ENCODE results near the gene TAAR9. TPM values are rescaled to one million over a fixed set of nuclear protein-coding genes. Genes with fewer than 3 reads are reported as not detected.
A peak's percentile ranks its signal among the peaks of the same experiment; 100 is the strongest.

TAAR9 gene, protein sequence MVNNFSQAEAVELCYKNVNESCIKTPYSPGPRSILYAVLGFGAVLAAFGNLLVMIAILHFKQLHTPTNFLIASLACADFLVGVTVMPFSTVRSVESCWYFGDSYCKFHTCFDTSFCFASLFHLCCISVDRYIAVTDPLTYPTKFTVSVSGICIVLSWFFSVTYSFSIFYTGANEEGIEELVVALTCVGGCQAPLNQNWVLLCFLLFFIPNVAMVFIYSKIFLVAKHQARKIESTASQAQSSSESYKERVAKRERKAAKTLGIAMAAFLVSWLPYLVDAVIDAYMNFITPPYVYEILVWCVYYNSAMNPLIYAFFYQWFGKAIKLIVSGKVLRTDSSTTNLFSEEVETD
- total RNA-seq = not detected
- polyA plus RNA-seq (ENCODE audit: insufficient read depth in 1 of 8, insufficient read length in 8 of 8, low replicate concordance in 1 of 8) = not detected
- long read RNA-seq, donor 1 = 0 reads
- long read RNA-seq, donor 2 = 0 reads
- long read RNA-seq, donor 3 = 0 reads
- long read RNA-seq, donor 4 = 0 reads
- long read RNA-seq, donor 5 = 0 reads
- long read RNA-seq, donor 6 = 0 reads
- long read RNA-seq, donor 7 = 0 reads
- long read RNA-seq, donor 8 = 0 reads
- long read RNA-seq, donor 9 = 0 reads
- long read RNA-seq, donor 10 = 0 reads
- long read RNA-seq, donor 11 = 0 reads

- no peak within 1 kb of the TSS for H3K4me3 ChIP-seq (ENCODE audit: low read length)
- 85% methylated on average over 3 of the region's 4 CpGs for WGBS (ENCODE audit: insufficient coverage)
- H3K27me3 ChIP-seq (ENCODE audit: control insufficient read depth, insufficient read depth, low read length) = peaks cover 3% of the 10 kb centered on the region
These were observed at the start of gene TAAR9 for GRCh38 chr6:132537977-132538376. TAAR9 (plus strand) TSS chr6:132538277; CDS start chr6:132538290, 13 bp downstream.

GRCh38 chr6:132489376-132489775, 48.7 kb upstream of the TAAR9 start:
- Histone ChIP-seq H3K27me3 (ENCODE audit: control insufficient read depth, insufficient read depth, low read length) (no peaks in the 10 kb centered on the region), H3K27ac (ENCODE audit: low read length) (peak overlapping the region; percentile 15), H3K9me3 (replicated peaks; ENCODE audit: control insufficient read depth, low read depth, low read length) (no peaks in the 10 kb centered on the region), H3K4me1 (ENCODE audit: control insufficient read depth, insufficient read depth, low read length) (peaks cover 5% of the 10 kb centered on the region), H3K4me3 (ENCODE audit: low read length) (no peak overlapping the region), H3K36me3 (ENCODE audit: control insufficient read depth, insufficient read depth, low read length) (no peaks in the 10 kb centered on the region)
- DNase-seq = no peak
- no CpG with 5 or more reads among the region's 4 CpGs for WGBS (ENCODE audit: insufficient coverage)

More at GRCh38 chr6:132537977-132538376, at the start of gene TAAR9:
- Histone ChIP-seq H3K4me1 (ENCODE audit: control insufficient read depth, insufficient read depth, low read length) (no peaks in the 10 kb centered on the region), H3K9me3 (replicated peaks; ENCODE audit: control insufficient read depth, low read depth, low read length) (no peaks in the 10 kb centered on the region), H3K27ac (ENCODE audit: low read length) (no peak within 1 kb of the TSS), H3K36me3 (ENCODE audit: control insufficient read depth, insufficient read depth, low read length) (no peaks in the 10 kb centered on the region)
- no peak for DNase-seq

DNA sequence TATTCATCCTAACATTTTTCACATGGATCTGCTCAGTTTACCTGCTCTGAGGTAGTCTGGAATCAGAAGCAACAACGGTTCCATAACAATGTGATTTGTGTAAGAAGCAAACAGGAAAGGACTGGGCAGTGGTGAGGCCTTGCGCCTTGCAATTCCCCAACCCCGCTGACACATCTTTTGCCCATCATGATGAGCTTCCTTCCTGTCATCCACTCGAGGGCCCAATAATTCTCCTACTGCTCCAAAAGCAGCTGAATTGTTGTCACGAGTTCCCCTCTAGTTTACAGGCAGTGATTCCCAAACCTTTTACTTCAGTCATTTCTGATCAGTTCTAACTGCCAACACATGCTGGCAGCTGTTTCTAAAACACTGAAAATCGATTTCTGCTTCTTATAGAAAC, 48.1 kb upstream of the TAAR9 start:
- Histone ChIP-seq H3K27me3 (ENCODE audit: control insufficient read depth, insufficient read depth, low read length) (no peaks in the 10 kb centered on the region), H3K27ac (ENCODE audit: low read length) (peak overlapping the region; percentile 49), H3K4me3 (ENCODE audit: low read length) (no peak overlapping the region), H3K36me3 (ENCODE audit: control insufficient read depth, insufficient read depth, low read length) (no peaks in the 10 kb centered on the region), H3K9me3 (replicated peaks; ENCODE audit: control insufficient read depth, low read depth, low read length) (no peaks in the 10 kb centered on the region), H3K4me1 (ENCODE audit: control insufficient read depth, insufficient read depth, low read length) (peaks cover 5% of the 10 kb centered on the region)
- WGBS (ENCODE audit: insufficient coverage) = 31% methylated on average over 4 of the region's 6 CpGs
- peak; percentile 84 for DNase-seq

- Histone ChIP-seq H3K4me1 (ENCODE audit: control insufficient read depth, insufficient read depth, low read length) (peaks cover 5% of the 10 kb centered on the region), H3K9me3 (replicated peaks; ENCODE audit: control insufficient read depth, low read depth, low read length) (no peaks in the 10 kb centered on the region), H3K27me3 (ENCODE audit: control insufficient read depth, insufficient read depth, low read length) (no peaks in the 10 kb centered on the region), H3K27ac (ENCODE audit: low read length) (peak overlapping the region; percentile 49), H3K4me3 (ENCODE audit: low read length) (no peak overlapping the region), H3K36me3 (ENCODE audit: control insufficient read depth, insufficient read depth, low read length) (no peaks in the 10 kb centered on the region)
- DNase-seq = no peak
- 20% methylated on average over 1 of the region's 10 CpGs for WGBS (ENCODE audit: insufficient coverage)
These were observed 47.4 kb upstream of the TAAR9 start for GRCh38 chr6:132490478-132491204.

- DNase-seq = peak; percentile 45
- WGBS (ENCODE audit: insufficient coverage) = 81% methylated on average over 5 of the region's 5 CpGs
- Histone ChIP-seq H3K4me3 (ENCODE audit: low read length) (no peak overlapping the region), H3K9me3 (replicated peaks; ENCODE audit: control insufficient read depth, low read depth, low read length) (no peaks in the 10 kb centered on the region), H3K4me1 (ENCODE audit: control insufficient read depth, insufficient read depth, low read length) (peaks cover 5% of the 10 kb centered on the region), H3K27me3 (ENCODE audit: control insufficient read depth, insufficient read depth, low read length) (no peaks in the 10 kb centered on the region), H3K36me3 (ENCODE audit: control insufficient read depth, insufficient read depth, low read length) (no peaks in the 10 kb centered on the region), H3K27ac (ENCODE audit: low read length) (no peak overlapping the region)
These were observed 46.8 kb upstream of the TAAR9 start for GRCh38 chr6:132491303-132491702.

- Histone ChIP-seq H3K9me3 (replicated peaks; ENCODE audit: control insufficient read depth, low read depth, low read length) (no peaks in the 10 kb centered on the region), H3K4me3 (ENCODE audit: low read length) (no peak overlapping the region), H3K4me1 (ENCODE audit: control insufficient read depth, insufficient read depth, low read length) (peaks cover 5% of the 10 kb centered on the region), H3K36me3 (ENCODE audit: control insufficient read depth, insufficient read depth, low read length) (no peaks in the 10 kb centered on the region), H3K27me3 (ENCODE audit: control insufficient read depth, insufficient read depth, low read length) (no peaks in the 10 kb centered on the region), H3K27ac (ENCODE audit: low read length) (no peak overlapping the region)
- DNase-seq = no peak
- no CpG with 5 or more reads among the region's 1 CpG for WGBS (ENCODE audit: insufficient coverage)
These were observed 46.2 kb upstream of the TAAR9 start for GRCh38 chr6:132491881-132492280.

GRCh38 chr6:132494954-132495353, 43.1 kb upstream of the TAAR9 start:
- peaks cover 5% of the 10 kb centered on the region for H3K4me1 ChIP-seq (ENCODE audit: control insufficient read depth, insufficient read depth, low read length)
- H3K27ac ChIP-seq (ENCODE audit: low read length) = no peak overlapping the region
- no peak overlapping the region for H3K4me3 ChIP-seq (ENCODE audit: low read length)
- H3K36me3 ChIP-seq (ENCODE audit: control insufficient read depth, insufficient read depth, low read length) = no peaks in the 10 kb centered on the region
- no peak for DNase-seq
- no CpG with 5 or more reads among the region's 2 CpGs for WGBS (ENCODE audit: insufficient coverage)
- no peaks in the 10 kb centered on the region for H3K9me3 ChIP-seq (replicated peaks; ENCODE audit: control insufficient read depth, low read depth, low read length)
- no peaks in the 10 kb centered on the region for H3K27me3 ChIP-seq (ENCODE audit: control insufficient read depth, insufficient read depth, low read length)

DNA sequence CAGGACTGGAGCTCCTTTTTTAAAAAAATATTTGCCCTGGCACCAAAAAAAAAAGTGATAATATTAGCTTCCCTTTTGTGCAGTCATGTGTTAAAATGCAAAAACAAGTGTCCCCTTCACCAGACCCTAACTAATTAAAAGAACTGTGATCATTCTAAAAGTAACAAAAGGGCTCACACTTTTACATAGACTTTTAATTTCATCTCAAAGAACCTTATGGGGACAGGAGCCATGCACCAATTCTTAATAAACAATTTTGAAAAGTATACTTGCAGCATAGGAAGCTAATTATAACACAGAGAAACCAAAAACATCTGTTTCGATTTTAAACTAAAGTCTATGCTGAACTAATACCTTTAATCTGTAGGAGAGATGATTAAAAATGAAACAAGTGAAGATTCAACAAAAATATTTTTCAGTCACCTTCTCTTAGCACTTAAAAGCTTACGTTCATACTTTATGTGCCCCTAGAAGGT, 42.4 kb upstream of the TAAR9 start:
- Histone ChIP-seq H3K9me3 (replicated peaks; ENCODE audit: control insufficient read depth, low read depth, low read length) (no peaks in the 10 kb centered on the region), H3K4me1 (ENCODE audit: control insufficient read depth, insufficient read depth, low read length) (peaks cover 2% of the 10 kb centered on the region), H3K36me3 (ENCODE audit: control insufficient read depth, insufficient read depth, low read length) (peaks cover 2% of the 10 kb centered on the region), H3K4me3 (ENCODE audit: low read length) (no peak overlapping the region), H3K27ac (ENCODE audit: low read length) (no peak overlapping the region), H3K27me3 (ENCODE audit: control insufficient read depth, insufficient read depth, low read length) (no peaks in the 10 kb centered on the region)
- no peak for DNase-seq
- no CpG with 5 or more reads among the region's 2 CpGs for WGBS (ENCODE audit: insufficient coverage)

- no peak overlapping the region for H3K4me3 ChIP-seq (ENCODE audit: low read length)
- H3K36me3 ChIP-seq (ENCODE audit: control insufficient read depth, insufficient read depth, low read length) = peaks cover 12% of the 10 kb centered on the region
- no peaks in the 10 kb centered on the region for H3K27me3 ChIP-seq (ENCODE audit: control insufficient read depth, insufficient read depth, low read length)
- no peaks in the 10 kb centered on the region for H3K9me3 ChIP-seq (replicated peaks; ENCODE audit: control insufficient read depth, low read depth, low read length)
- no peak overlapping the region for H3K27ac ChIP-seq (ENCODE audit: low read length)
- H3K4me1 ChIP-seq (ENCODE audit: control insufficient read depth, insufficient read depth, low read length) = no peaks in the 10 kb centered on the region
- WGBS (ENCODE audit: insufficient coverage) = no CpG with 5 or more reads among the region's 4 CpGs
- DNase-seq = no peak
These were observed 41.4 kb upstream of the TAAR9 start for GRCh38 chr6:132496519-132497180.

Measured in muscle of leg (tissue), 16 donors.